ENCODE results near the gene CAMSAP1.

DNA sequence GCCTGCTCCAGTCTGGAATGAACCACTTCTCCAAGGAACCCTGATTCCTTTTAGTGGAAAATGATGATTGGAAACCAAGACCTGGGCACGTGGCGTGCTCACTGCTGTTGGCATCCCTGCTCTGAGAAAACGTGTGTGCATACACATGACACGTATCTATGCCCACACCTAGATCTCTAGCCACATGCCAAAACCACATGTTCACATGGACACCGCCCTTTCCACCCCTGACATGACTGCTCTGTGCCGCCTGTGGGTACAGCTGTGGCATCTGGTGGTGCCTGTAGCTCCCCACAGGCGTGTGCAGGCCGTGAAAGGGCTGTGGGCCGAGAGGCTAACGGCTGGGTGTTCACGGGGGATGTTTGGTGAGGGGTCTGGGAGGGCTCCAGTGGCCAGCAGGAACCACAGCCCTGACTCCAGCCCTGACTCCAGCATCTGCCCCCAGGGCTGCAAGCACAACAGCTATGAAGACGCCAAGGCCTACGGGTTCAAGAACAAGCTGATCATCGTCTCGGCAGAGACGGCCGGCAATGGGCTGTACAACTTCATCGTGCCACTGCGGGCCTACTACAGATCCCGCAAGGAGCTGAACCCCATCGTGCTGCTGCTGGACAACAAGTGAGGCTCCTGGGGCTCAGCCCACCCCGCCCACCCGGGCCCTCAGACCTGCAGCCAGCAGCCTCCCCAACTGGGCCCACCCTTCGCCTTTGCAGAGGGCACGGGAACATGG is 130.3 kb downstream of the CAMSAP1 start:
- TF ChIP-seq, protein P1, sequence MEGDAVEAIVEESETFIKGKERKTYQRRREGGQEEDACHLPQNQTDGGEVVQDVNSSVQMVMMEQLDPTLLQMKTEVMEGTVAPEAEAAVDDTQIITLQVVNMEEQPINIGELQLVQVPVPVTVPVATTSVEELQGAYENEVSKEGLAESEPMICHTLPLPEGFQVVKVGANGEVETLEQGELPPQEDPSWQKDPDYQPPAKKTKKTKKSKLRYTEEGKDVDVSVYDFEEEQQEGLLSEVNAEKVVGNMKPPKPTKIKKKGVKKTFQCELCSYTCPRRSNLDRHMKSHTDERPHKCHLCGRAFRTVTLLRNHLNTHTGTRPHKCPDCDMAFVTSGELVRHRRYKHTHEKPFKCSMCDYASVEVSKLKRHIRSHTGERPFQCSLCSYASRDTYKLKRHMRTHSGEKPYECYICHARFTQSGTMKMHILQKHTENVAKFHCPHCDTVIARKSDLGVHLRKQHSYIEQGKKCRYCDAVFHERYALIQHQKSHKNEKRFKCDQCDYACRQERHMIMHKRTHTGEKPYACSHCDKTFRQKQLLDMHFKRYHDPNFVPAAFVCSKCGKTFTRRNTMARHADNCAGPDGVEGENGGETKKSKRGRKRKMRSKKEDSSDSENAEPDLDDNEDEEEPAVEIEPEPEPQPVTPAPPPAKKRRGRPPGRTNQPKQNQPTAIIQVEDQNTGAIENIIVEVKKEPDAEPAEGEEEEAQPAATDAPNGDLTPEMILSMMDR (IDR thresholded peaks at IDR 0.05), result no peak
- no peak for TF ChIP-seq POLR2A (IDR thresholded peaks at IDR 0.05)
